SKM-1 treated with dmso at 0.1 percent for 144 hours (cell line): ENCODE data around the gene SLFN12L.
A peak's percentile ranks its signal among the peaks of the same experiment; 100 is the strongest.
"Not testable (repeated sequence)": the region's sequence is repeated elsewhere in the genome, so short reads cannot be mapped to it uniquely, and the experiment has no call there.

Experiments used
- DNase-seq: peaks from one replicate; lab custom pipeline; 2025; ENCODE audit not compliant: unreplicated experiment; lab: John Stamatoyannopoulos, UW

Gene SLFN12L

GRCh38 chr17:35498448-35499178 is 38.9 kb downstream of the SLFN12L start:
- no peak for DNase-seq

DNA sequence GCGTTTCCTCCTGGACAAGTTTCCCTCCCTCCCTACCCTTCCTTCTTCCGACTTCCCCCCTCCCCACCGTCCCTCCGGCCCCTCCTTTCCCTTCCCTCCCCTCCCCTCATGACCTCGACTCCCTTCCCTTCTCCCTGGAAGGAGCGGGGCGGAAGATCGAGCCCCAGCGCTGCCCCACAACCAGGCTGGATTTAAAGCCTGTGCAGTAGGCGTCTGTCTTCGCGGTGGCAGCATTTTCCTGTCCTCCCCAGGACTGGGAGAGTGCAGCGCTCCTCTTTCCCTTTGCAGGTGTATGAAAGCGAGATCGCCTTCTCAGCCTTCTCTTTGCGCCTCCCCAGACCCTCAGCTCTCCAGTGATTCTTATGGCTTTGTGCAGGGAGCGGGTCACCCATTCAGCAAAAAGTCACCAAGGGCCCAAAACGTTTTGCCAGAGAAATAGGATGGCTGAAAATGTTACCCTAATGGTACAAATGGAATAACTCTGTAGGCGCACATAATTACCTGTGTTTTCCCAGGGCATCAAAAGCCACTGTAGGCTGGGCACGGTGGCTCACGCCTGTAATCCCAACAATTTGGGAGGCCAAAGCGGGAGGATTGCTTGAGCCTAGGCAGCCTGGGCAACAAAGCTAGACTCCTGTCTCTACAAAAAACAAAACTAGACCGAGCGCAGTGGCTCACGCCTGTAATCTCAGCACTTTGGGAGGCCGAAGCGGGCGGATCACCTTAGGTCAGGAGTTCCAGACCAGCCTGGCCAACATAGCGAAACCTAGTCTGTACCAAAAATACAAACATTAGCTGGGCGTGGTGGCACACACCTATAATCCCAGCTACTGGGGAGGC is 40.8 kb downstream of the SLFN12L start:
- no peak for DNase-seq

GRCh38 chr17:35493040-35493439 is 44.4 kb downstream of the SLFN12L start:
- DNase-seq: no peak

GRCh38 chr17:35491417-35491816 is 46.1 kb downstream of the SLFN12L start:
- no peak for DNase-seq

- DNase-seq: no peak
Observed at GRCh38 chr17:35489944-35490343, 47.5 kb downstream of the SLFN12L start.

- no peak for DNase-seq
Observed at GRCh38 chr17:35488991-35489390, 48.5 kb downstream of the SLFN12L start.

DNA sequence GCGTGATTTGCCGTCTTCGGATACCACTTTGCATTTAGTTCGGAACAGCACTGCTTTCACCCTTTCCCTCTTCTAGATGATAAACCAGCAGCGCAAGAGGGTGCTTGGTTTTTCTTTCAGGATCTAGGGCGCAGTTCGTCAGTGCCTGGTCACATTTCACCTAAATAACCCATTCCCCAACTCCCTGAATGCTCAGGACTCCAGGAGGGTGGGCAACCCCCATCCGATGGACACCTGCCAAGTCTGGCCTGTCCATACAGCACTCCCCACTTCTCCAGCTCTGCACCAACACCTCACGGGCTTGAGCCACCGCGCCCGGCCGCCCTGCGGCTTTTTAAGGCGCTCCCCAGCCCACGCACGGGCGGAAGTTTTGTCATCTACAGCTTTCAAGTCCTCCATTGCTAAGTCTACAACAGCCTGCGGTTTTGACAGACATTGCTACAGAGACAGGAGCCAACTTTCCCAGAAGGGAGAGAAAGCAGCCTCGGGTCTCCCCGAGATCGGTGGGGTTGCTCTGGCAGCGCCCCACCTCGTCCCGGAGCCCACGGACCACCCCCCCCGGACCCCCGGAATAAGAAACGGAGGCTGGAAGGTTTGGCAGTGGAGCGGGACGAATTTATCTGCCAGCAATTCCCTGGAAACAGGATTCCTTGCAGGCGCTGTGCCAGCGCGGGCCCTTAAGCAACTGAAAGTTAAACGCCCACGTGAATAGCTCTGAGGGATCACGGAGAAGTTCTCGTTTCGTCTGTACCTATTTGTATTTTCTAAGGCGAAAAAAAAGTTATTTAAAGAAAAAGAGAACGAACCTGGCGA is 50.4 kb downstream of the SLFN12L start:
- DNase-seq: no peak

DNA sequence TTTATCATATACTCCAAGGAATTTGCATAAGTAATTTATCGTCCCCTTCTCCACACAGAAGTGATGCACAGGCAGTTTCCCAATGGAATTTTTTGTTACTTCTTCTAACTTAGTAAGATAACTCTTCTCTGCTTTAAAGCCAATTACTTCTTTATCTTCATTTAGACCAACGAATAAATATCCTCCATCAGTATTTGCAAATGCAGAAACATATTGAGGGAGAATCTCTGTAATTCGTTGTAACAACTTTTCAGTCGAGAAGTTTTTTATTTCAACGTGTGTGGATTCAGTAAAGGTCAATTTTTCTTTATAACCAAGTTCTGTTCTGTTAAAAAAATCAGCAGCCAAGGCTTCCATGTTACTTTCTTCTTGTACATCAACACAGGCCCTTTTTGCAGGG is 58.2 kb downstream of the SLFN12L start:
- DNase-seq: no peak

DNA sequence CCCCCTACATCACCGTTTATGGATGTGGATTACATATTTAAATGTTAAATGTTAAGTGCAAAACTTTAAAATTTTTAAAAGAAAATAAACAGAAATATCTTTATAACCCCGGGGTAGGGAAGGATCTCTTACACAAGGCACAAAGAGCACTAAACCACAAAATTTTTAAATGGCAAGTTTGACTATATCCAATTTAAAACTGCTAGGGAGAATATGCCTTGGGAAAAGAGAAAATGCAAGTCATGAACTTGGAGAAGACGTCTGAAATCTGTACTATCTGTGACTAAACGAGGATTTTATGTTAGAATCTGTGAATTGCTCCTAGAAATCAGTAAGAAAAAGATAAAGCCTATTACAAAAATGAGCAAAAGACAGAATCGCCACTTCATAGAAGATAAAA is 60.2 kb downstream of the SLFN12L start:
- no peak for DNase-seq

DNA sequence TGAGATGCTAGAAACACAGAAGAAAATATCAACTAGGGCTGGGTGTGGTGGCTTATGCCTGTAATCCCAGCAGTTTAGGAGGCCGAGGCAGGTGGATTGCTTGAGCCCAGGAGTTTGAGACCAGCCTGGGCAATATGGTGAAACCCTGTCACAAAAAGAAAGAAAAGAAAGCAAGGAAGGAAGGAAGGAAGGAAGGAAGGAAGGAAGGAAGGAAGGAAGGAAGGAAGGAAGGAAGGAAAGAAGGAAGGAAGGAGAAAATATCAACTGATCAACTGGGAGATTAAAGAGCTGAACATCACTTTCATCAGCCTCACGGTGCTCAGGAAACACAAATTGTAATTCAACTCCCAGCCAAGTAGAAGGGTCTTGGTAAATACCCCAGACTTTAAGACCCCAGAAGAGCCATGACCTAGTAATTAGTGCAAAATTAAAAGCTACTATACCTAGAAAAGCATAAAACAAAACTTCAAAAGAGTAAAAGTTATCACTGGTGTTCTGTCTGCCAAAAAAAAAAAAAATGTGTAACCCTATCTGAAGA is 61.1 kb downstream of the SLFN12L start:
- no peak for DNase-seq

- no peak for DNase-seq
Observed at GRCh38 chr17:35468475-35468874, 69.0 kb downstream of the SLFN12L start.

- DNase-seq: no peak
Observed at GRCh38 chr17:35467824-35468223, 69.7 kb downstream of the SLFN12L start.

GRCh38 chr17:35460354-35460851 is 77.1 kb downstream of the SLFN12L start:
- no peak for DNase-seq

DNA sequence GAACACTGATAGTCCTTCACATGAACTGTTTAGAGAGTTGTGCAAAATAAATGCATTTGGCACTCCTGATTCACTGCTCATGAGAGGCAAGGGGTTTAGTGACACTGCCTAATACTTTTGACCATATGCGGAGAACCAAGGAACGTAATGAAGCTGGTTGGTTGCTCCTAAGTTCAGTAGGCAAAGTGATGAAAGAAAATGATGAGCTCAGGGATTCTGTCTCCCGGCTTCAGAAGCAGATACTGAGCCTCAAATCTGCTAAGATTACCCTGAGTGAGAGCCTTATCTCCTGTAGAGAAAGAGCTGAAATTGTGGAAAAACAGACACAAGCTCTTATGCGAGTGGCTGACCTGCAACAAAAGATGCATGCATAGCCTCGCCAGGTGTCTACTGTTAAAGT is 83.4 kb downstream of the SLFN12L start:
- not testable (repeated sequence) for DNase-seq

- no peak for DNase-seq
Observed at GRCh38 chr17:35453171-35453570, 84.3 kb downstream of the SLFN12L start.

DNA sequence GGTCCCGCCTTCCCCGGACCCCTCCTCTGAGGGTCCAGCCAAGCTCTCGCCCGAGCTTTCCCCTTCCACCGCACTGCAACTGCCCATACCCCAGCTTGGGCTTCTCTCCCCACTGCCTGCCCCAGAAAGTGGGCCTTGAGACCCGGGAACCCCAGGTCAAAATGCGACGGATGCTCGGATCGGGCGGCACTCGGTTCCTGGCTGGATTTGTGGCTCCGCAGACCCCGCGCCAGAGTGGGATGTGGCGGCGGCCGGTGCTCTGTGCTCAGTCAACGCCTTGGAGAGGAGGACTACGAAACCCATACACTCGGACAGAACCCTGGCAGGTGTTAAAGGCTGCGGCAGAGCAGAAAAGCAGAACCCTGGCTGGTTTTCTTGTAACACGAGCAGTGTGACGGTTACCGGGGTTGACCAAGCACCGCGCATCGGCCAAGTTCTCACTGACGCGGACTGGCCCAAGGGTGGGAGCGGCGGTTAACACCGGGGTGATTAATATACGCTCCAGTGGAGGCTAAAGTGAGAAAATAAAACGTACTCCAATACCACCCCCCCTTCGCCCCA is 88.0 kb downstream of the SLFN12L start:
- DNase-seq: no peak

DNA sequence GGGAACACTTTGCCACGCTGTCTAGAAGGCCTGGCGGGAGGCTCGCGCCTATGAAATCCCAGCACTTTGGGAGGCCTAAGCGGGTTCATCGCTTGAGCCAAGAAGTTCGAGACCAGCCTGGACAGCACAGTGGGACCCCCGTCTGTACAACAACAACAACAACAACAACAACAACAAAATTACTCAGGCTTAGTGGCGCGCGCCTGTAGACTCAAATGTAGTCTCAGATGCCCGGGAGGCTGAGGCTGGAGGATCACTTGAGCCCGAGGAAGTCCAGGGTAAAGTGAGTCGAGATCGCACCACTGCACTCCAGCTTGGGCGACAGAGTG is 88.6 kb downstream of the SLFN12L start:
- no peak for DNase-seq

GRCh38 chr17:35448214-35448898 is 89.1 kb downstream of the SLFN12L start, which contains the start of gene SLFN13:
SLFN13 (minus strand) TSS chr17:35448766; CDS start chr17:35445680, 3,086 bp downstream.
- DNase-seq: peak; percentile 88

DNA sequence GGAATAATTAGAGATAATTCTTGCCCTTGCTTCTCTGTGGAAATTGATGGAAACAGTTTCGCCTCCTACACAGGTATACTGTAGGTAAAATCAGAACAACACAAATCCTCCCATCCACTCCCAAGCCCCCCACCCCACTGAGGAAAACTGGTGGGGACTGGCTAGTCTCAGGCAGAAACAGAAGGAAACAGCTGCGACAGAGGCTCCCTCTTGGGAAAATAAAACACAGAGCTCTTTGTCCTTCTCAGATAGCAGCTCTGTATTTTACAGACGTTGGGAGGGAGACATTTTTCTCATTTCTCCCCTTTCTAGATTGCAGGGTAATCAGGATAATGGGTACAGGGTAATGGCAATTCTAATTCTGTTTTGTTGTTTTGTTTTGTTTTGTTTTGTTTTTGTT is 90.0 kb downstream of the SLFN12L start:
- DNase-seq: no peak

DNA sequence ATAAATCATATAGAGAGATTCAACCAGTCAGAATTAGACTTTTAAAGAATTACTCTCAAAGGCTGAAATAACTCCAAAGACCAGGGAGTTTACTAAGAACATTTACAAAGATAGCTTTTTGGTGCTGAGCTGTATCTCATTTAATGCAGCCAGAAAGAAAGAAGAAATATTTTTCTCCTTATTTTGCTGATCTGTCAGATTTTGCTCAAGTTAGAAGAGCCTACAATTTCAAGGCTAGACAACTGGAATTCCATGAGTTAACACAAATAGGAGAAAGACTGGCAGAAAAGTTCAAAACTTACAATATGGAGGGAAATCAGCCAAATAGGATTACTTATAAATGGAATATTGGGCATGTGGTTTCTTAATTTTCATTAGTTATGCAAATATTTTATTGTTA is 99.0 kb downstream of the SLFN12L start:
- DNase-seq: no peak
